GM12875 (cell line): ENCODE results near the gene LRRC25.
"Not testable (repeated sequence)": the region's sequence is repeated elsewhere in the genome, so short reads cannot be mapped to it uniquely, and the experiment has no call there.

ENCODE experiments used
- H3K4me3 ChIP-seq: one replicate; pipeline ENCODE4 v1.5.1; 2011; ENCODE audit warnings: low read depth, low read length, control low read depth
- TF ChIP-seq, protein P1 (sequence below): IDR thresholded peaks from 2 replicates; pipeline ENCODE4 v1.5.1; 2011; ENCODE audit warnings: low read depth, mild to moderate bottlenecking, control low read depth, inconsistent platforms, low read length, moderate library complexity, borderline replicate concordance; ENCODE audit not compliant: insufficient read depth

Gene LRRC25

DNA sequence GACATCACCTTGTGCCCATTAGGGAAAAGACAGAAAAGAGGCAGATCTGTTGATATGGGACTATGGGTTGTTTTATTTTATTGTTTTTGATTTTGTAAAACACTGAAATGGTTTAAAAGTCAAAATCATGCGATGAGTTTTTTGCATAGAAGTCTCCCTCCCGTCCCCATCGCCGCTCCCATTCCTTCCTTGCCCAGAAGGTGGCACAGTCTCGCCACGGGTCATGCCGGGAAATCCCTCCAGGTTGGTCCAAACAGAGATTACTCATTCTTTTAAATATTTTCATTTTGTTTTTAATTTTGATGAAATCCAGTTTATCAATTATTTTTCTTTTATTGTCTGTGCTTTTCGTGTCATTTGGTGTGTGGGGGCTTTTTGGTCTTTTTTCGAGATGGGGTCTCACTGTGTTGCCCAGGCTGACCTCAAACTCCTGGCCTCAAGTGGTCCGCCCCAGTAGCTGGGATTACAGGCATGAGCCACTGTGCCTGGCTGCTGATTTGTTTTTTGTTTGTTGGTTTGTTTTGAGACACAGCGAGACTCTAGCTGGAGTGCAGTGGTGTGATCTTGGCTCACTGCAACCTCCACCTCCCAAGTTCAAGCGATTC lies 47.8 kb downstream of the LRRC25 start:
- TF ChIP-seq, protein P1, sequence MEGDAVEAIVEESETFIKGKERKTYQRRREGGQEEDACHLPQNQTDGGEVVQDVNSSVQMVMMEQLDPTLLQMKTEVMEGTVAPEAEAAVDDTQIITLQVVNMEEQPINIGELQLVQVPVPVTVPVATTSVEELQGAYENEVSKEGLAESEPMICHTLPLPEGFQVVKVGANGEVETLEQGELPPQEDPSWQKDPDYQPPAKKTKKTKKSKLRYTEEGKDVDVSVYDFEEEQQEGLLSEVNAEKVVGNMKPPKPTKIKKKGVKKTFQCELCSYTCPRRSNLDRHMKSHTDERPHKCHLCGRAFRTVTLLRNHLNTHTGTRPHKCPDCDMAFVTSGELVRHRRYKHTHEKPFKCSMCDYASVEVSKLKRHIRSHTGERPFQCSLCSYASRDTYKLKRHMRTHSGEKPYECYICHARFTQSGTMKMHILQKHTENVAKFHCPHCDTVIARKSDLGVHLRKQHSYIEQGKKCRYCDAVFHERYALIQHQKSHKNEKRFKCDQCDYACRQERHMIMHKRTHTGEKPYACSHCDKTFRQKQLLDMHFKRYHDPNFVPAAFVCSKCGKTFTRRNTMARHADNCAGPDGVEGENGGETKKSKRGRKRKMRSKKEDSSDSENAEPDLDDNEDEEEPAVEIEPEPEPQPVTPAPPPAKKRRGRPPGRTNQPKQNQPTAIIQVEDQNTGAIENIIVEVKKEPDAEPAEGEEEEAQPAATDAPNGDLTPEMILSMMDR = peak; percentile 66; the same call in 1 of the 2 replicates
- H3K4me3 ChIP-seq = no peak overlapping the region

DNA sequence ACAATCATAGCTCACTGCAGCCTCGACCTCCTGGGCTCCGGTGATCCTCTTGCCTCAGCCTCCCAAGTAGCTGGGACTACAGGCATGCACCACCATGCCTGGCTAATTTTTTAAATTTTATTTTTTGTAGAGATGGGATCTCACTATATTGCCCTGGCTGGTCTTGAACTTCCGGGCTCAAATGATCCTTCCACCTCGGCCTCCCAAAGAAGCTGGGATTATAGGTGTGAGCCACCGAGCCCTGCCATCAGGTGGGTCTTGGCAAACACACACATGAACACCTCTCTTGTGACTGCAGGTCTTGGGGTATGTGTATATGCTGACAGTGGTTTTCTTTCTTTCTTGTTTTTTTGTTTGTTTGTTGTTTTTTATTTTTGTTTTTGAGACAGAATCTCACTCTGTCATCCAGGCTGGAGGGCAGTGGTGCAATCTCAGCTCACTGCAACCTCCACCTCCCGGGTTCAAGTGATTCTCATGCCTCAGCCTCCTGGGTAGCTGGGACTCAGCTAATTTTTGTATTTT lies 48.5 kb downstream of the LRRC25 start:
- H3K4me3 ChIP-seq = not testable (repeated sequence)

DNA sequence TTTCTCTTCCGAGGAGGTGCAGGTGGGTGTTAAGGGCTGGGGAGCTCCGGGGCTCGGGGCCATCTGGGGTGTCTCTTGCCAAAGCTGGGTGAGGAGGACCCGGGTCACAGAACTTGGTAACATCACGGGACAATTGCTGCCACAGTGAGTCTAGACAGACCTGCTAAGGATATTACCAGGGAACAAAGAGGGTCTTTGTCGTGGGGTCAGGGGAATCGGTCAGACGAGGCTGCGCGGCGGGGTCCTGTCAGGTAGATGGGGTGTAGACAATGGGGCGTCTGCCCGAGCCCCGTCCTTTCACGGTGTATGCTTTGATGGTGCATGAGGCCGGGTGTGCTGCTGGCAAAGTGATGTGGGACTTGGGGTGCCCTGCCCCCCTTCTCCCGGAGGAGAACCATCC lies 49.3 kb downstream of the LRRC25 start:
- H3K4me3 ChIP-seq = no peak overlapping the region
- TF ChIP-seq, protein P1 = no peak

DNA sequence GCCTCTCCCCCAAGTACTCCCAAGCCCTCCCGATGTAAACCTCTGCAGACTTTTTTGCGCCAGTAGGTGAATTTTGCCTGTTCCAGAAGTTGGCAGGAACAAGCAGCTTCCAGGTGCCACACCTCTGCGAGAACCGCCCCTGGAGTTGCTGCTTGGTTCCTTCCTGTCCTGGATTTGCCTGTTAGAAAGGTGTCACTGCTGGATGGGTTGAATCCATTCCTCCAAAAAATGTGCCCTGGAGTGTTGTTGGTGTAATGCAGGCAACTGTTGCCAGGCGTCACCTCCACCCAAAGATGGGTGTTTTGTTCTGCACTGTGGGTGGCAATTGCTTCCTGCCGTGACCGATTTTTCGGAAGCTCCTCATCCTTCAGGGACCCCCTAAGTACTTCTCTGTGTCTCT lies 51.3 kb downstream of the LRRC25 start:
- no peak overlapping the region for H3K4me3 ChIP-seq
- TF ChIP-seq, protein P1 = no peak

DNA sequence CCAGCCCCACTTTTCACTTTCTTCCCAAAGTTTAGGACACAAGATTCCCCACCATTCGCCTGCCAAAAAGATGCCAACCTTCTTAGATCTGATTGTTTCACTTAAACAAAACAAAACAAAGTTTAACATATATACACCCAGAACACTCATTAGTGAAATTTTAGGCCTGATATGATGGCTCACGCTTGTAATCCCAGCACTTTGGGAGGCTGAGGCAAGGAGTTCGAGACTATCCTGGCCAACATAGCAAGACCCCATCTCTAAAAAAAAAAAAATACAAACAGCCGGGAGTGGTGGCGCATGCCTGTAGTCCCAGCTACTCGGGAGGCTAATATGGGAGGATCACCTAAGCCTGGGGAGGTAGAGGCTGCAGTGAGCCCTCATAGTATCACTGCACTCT lies 52.1 kb downstream of the LRRC25 start:
- H3K4me3 ChIP-seq = no peak overlapping the region
- TF ChIP-seq, protein P1 = no peak

DNA sequence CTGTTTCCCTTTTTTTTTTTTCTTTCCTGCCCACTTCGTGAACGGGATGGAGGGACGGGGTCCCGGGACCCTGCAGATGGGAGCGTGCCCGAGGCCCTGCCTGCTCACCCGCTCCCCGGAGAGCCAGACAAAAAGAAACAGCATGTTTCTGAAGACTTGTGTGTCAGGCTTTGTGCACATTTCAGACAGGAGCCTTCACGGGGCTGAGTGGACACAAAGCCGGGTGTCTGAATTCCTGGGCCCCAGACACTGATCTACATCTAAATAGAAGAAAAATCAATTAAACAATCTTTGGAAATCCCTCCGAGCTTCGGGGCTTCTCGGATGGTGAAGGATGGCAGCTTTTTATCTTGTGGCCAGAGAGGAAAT lies 52.9 kb downstream of the LRRC25 start:
- TF ChIP-seq, protein P1 = no peak
- H3K4me3 ChIP-seq = no peak overlapping the region

DNA sequence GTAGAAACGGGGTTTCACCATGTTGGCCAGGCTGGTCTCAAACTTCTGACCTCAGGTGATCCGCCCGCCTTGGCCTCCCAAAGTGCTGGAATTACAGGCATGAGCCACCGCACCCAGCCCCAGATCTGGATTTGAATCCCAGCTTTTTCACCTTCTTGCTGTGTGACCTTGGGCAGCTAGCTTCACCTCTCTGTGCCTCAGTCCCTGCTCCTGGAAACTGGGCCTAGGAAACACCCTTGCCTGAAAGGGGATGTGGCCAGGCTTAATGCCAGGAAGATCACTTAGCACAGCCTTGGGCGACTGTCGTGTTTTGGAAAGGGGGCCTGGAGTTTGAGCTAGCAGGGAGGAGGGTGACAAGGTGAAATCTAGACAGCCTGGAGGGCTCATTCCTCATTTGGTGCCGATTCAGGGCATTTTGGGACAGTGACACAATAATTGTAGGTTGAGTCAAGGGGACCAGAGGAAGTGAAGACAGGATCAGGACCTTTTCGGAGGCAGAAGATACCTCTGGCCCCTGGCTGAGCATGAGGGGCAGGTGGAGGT lies 55.3 kb downstream of the LRRC25 start:
- TF ChIP-seq, protein P1 = no peak
- H3K4me3 ChIP-seq = no peak overlapping the region
